ENCODE measurements around the gene ACTL10. TPM values are rescaled to one million over a fixed set of nuclear protein-coding genes. Genes with fewer than 3 reads are reported as not detected.
"Not testable (repeated sequence)": the region's sequence is repeated elsewhere in the genome, so short reads cannot be mapped to it uniquely, and the experiment has no call there.

ACTL10 gene
- total RNA-seq, 1 donor from 2014 or later: 2.2 TPM

DNA sequence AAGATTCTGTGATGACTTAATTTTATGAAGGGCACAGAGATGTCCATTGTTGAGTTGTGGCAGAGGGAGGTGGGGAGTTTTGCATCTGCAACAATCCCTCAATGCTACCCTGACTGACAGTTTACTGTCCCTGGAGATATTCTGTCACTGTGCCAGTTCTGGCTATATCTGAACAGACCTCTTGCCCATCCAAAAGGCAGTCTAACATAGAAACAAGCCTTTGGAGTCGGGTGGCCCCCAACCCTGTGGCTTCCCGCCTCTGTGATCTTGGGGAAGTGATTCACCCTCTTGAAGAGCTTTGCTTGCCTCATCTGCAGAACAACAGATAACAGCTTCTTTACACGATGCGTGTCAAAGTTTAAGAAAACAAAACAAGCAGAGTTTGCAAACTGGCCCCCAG is 23.2 kb downstream of the ACTL10 start:
- DNase-seq (ENCODE audit: low read depth): no peak
- H3K4me3 ChIP-seq (ENCODE audit: low read depth, low read length): no peak overlapping the region
- TF ChIP-seq, protein P1, sequence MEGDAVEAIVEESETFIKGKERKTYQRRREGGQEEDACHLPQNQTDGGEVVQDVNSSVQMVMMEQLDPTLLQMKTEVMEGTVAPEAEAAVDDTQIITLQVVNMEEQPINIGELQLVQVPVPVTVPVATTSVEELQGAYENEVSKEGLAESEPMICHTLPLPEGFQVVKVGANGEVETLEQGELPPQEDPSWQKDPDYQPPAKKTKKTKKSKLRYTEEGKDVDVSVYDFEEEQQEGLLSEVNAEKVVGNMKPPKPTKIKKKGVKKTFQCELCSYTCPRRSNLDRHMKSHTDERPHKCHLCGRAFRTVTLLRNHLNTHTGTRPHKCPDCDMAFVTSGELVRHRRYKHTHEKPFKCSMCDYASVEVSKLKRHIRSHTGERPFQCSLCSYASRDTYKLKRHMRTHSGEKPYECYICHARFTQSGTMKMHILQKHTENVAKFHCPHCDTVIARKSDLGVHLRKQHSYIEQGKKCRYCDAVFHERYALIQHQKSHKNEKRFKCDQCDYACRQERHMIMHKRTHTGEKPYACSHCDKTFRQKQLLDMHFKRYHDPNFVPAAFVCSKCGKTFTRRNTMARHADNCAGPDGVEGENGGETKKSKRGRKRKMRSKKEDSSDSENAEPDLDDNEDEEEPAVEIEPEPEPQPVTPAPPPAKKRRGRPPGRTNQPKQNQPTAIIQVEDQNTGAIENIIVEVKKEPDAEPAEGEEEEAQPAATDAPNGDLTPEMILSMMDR (conservative IDR thresholded peaks at IDR 0.05; ENCODE audit: low read depth, low read length): no peak

DNA sequence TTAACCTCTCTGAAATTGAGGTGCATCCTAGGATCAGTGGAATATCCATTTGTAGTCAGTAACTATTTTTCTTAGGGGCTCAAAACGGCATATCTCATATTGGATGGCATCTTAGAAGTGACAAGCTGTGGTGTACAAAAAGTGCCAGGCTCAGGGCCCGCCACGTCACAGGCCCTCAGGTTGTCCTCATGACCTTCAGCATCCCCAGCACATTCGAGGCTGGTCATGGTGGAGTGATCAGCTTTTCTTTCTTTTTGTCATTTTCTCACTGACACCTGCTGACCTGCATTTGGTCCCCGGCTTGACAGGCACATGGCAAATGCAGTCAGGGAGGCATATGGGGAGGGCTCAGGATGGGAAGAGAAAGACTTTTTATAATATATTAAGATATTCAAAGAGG is 26.5 kb downstream of the ACTL10 start:
- no peak for DNase-seq (ENCODE audit: low read depth)
- no peak overlapping the region for H3K4me3 ChIP-seq (ENCODE audit: low read depth, low read length)
- TF ChIP-seq, protein P1 (conservative IDR thresholded peaks at IDR 0.05; ENCODE audit: low read depth, low read length): no peak

DNA sequence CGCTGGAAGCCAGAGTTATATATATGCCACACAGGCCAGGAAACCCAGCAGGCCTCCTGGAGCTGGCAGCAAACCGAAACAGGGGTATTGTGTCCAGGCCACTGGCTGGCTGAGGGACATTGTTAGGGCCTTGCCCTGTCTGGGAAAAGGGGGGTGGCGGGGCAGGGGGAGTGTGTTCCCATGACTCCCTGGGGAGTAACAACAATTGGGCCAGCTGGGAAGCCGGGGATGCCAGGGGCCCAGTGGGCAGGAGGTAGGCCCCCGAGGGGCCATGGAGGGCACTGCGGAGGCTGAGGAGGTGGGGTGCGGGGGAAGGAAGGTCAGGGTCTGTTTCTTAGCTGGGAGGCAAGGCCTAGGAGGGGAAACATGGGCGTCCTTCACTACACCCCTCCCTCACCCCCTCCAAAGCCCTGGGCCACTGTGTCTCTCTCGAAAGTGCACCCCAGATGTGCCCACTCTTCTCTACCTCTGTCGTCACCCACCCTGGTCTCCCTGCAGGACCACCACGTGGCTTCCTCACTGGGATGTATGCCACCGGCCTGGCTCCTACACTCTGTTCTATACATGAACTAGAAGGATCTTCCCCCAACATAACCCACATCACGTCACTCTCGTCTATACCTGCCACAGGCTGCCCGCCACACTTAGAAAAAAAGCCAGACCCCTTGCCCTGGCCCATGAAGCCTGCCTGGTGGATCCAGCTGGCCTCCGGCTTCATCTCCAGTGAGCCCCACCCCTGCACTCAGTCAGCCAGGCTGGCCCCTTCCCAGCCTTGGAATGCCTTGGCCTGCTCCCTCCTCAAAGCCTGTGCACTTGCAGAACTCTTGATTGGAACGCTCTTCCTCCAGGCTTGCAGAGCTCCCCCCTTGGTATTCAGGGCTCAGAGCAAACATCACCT is 27.2 kb downstream of the ACTL10 start:
- DNase-seq (ENCODE audit: low read depth): no peak
- TF ChIP-seq, protein P1 (conservative IDR thresholded peaks at IDR 0.05; ENCODE audit: low read depth, low read length): no peak

DNA sequence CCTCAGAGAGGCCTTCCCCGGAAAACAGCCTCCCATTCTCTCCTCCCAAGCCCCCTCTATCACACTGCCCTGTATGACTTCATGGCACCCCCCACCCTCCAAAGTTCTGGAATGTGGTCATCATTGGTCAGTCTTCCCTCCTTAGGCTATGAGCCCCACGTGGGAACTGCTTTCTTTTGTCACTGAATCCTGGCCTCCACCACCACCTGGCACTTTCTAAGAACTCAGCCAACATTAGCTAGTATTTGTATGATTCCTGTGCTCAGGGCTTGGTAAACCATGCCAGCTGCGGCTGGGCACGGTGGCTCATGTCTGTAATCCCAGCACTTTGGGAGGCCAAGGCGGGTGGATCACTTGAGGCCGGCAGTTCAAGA is 27.9 kb downstream of the ACTL10 start:
- no peak for DNase-seq (ENCODE audit: low read depth)
- no peak overlapping the region for H3K4me3 ChIP-seq (ENCODE audit: low read depth, low read length)
- TF ChIP-seq, protein P1 (conservative IDR thresholded peaks at IDR 0.05; ENCODE audit: low read depth, low read length): no peak

More for the DNA sequence above, 27.2 kb downstream of the ACTL10 start:
- H3K4me3 ChIP-seq (ENCODE audit: low read depth, low read length): no peak overlapping the region

DNA sequence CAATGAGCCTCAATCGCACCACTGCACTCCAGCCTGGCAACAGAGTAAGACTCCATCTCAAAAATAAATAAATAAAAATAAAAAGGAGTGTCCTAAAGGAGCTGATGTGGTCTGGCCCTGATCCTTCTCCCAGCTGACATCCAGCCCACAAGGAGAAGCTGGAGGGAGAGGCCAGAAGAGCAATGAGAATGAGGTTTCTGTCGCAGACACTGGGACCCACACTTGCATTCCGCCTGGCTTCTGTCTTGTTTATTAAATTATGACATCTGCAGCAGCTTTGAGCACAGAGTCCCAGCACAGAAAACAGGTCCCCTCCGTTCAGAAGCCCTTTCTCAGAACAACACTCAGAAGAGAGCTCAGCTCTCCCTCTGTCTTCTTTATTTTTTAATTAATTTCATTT is 29.7 kb downstream of the ACTL10 start:
- no peak for DNase-seq (ENCODE audit: low read depth)
- no peak overlapping the region for H3K4me3 ChIP-seq (ENCODE audit: low read depth, low read length)
- TF ChIP-seq, protein P1 (conservative IDR thresholded peaks at IDR 0.05; ENCODE audit: low read depth, low read length): no peak

DNA sequence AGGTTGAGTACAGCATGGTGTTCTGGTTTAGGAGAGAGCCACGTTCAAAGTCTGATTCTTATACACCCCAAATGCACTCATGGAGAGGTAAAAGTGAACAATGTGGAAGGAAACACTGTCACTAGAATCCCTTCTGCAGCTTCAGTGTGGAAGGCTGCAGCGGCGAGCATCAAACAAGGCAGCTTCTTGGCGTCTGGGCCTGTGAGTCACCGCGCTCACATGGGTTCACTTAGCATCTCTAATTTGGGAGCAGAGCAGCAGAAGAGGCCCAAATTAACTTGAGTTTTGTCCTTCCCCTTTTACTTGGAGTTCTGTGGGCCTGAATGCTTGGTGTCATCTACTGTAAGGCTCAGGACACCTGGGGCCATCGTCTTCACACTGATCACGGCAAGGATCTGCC is 30.4 kb downstream of the ACTL10 start:
- TF ChIP-seq, protein P1 (conservative IDR thresholded peaks at IDR 0.05; ENCODE audit: low read depth, low read length): no peak
- no peak for DNase-seq (ENCODE audit: low read depth)
- no peak overlapping the region for H3K4me3 ChIP-seq (ENCODE audit: low read depth, low read length)

DNA sequence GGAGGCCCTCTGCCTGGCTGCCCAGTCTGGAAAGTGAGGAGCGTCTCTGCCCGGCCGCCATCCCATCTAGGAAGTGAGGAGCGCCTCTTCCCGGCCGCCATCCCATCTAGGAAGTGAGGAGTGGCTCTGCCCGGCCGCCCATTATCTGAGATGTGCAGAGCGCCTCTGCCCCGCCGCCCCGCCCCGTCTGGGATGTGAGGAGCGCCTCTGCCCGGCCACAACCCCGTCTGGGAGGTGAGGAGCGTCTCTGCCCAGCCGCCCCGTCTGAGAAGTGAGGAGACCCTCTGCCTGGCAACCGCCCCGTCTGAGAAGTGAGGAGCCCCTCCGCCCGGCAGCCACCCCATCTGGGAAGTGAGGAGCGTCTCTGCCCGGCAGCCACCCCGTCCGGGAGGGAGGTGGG is 32.2 kb downstream of the ACTL10 start:
- not testable (repeated sequence) for H3K4me3 ChIP-seq (ENCODE audit: low read depth, low read length); DNase-seq (ENCODE audit: low read depth)

DNA sequence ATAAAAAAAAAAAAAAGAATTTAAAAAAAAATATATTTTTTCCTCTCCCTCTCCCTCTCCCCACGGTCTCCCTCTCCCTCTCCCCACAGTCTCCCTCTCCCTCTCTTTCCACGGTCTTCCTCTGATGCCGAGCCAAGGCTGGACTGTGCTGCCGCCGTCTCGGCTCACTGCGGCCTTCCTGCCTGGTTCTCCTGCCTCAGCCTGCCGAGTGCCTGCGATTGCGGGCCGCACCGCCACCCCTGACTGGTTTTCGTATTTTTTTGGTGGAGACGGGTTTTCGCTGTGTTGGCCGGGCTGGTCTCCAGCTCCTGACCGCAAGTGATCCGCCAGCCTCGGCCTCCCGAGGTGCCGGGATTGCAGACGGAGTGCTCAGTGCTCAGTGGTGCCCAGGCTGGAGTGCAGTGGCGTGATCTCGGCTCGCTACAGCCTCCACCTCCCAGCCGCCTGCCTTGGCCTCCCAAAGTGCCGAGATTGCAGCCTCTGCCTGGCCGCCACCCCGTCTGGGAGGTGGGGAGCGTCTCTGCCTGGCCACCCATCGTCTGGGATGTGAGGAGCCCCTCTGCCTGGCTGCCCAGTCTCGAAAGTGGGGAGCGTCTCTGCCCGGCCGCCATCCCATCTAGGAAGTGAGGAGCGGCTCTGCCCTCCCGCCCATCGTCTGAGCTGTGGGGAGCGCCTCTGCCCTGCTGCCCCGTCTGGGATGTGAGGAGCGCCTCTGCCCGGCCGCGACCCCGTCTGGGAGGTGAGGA is 34.1 kb downstream of the ACTL10 start:
- DNase-seq (ENCODE audit: low read depth); H3K4me3 ChIP-seq (ENCODE audit: low read depth, low read length): not testable (repeated sequence)

Measured in epithelial cell of proximal tubule (primary cell).